GM19372 (cell line): ENCODE measurements around the gene CRHR2.
"Not testable (repeated sequence)": the region's sequence is repeated elsewhere in the genome, so short reads cannot be mapped to it uniquely, and the experiment has no call there.

Experiments
- ATAC-seq: cut with Tn5 transposase; IDR thresholded peaks from one replicate; pipeline ENCODE4 v1.9.1; 2021; ENCODE audit warnings: mild to moderate bottlenecking, low read depth, moderate library complexity; ENCODE audit not compliant: unreplicated experiment

Gene CRHR2

GRCh38 chr7:30656006-30656957 is 26.0 kb downstream of the CRHR2 start:
- ATAC-seq: no peak

GRCh38 chr7:30655096-30655970 is 26.9 kb downstream of the CRHR2 start:
- ATAC-seq: no peak

GRCh38 chr7:30654296-30655090 is 27.8 kb downstream of the CRHR2 start:
- no peak for ATAC-seq

GRCh38 chr7:30652698-30653641 is 29.3 kb downstream of the CRHR2 start:
- no peak for ATAC-seq

- no peak for ATAC-seq
These were observed 30.1 kb downstream of the CRHR2 start for GRCh38 chr7:30652132-30652531.

GRCh38 chr7:30650421-30650808 is 31.8 kb downstream of the CRHR2 start:
- ATAC-seq: no peak

- ATAC-seq: no peak
These were observed 32.4 kb downstream of the CRHR2 start for GRCh38 chr7:30649717-30650420.

GRCh38 chr7:30648744-30649540 is 33.3 kb downstream of the CRHR2 start:
- ATAC-seq: no peak

GRCh38 chr7:30647589-30648364 is 34.5 kb downstream of the CRHR2 start:
- ATAC-seq: no peak

GRCh38 chr7:30646154-30646553 is 36.1 kb downstream of the CRHR2 start:
- ATAC-seq: no peak

- ATAC-seq: no peak
These were observed 36.6 kb downstream of the CRHR2 start for GRCh38 chr7:30645661-30646060.

GRCh38 chr7:30644286-30644955 is 37.8 kb downstream of the CRHR2 start:
- no peak for ATAC-seq

- ATAC-seq: no peak
These were observed 39.5 kb downstream of the CRHR2 start for GRCh38 chr7:30642789-30643188.

GRCh38 chr7:30642322-30642721 is 39.9 kb downstream of the CRHR2 start:
- ATAC-seq: not testable (repeated sequence)

- no peak for ATAC-seq
These were observed 46.5 kb downstream of the CRHR2 start for GRCh38 chr7:30635798-30636197.

GRCh38 chr7:30634634-30635201 is 47.5 kb downstream of the CRHR2 start:
- ATAC-seq: no peak
